ENCODE measurements around the gene OSBPL10.
A peak's percentile ranks its signal among the peaks of the same experiment; 100 is the strongest.

Gene OSBPL10

GRCh38 chr3:31985831-31986230 lies 4.8 kb upstream of the OSBPL10 start:
- DNase-seq, result no peak

DNA sequence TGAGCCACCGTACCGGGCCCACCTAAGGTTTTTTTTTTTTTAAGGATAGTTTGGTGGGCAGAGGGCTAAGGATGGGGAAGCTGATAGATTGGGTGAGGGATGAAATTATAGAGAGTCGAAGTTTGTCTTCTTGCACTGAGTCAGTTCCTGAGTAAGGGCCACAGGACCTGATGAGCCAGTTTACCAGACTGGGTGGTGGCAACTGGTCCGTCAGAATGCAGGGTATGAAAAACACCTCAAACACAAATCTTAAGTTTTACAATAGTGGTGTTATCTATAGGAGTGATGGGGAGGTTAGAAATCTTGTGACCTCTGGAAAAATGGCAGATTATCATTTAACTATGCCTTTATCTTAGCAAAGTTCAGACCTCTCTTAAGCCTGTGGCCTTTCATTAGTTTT lies 3.3 kb upstream of the OSBPL10 start:
- DNase-seq, result no peak

GRCh38 chr3:31980530-31981205 lies 394 bp downstream of the OSBPL10 start:
- DNase-seq, result peak; percentile 62

- DNase-seq, result no peak
Observed at GRCh38 chr3:31979001-31979697, 1.9 kb downstream of the OSBPL10 start.

DNA sequence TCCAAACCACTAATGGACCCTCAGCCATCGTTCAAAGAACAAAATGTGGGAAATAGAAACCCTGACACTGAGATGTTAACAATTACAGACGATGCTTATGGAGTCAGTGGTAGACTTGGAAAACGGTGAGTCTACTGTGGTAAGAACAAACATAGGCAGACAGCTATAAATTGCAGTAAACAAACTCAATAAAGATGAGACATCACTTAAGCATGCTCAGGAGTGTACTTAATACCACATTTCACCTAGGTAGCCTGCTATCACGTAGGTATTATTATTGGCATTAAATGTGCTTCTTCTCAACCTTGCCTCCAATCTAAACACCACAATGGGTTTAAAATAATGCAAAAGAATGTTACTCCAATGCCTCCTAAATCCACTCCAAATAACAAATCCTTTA lies 2.5 kb downstream of the OSBPL10 start:
- DNase-seq, result no peak

- DNase-seq, result no peak
Observed at GRCh38 chr3:31977736-31978135, 3.3 kb downstream of the OSBPL10 start.

GRCh38 chr3:31976302-31976701 lies 4.8 kb downstream of the OSBPL10 start:
- DNase-seq, result no peak

DNA sequence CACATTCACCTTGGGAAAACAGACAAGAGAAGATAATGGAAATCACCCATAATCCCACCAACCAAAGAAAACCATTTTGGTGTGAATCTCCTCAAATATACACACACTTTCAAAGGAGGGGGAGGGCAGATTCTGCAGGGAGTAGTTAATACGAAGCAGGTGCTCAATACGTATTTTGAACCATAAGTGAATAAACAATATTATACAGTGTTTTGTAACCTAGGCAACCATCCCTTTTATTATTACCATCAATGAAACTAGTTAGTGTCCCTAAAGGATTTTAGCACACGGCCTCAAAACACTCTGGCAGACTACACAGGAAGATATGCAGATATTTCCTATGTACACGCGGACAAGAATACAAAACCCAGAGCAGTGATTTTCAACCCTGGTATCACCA lies 6.1 kb downstream of the OSBPL10 start:
- DNase-seq, result peak; percentile 33

- DNase-seq, result no peak
Observed at GRCh38 chr3:31974471-31974870, 6.6 kb downstream of the OSBPL10 start.

GRCh38 chr3:31973837-31974236 lies 7.2 kb downstream of the OSBPL10 start:
- no peak for DNase-seq

DNA sequence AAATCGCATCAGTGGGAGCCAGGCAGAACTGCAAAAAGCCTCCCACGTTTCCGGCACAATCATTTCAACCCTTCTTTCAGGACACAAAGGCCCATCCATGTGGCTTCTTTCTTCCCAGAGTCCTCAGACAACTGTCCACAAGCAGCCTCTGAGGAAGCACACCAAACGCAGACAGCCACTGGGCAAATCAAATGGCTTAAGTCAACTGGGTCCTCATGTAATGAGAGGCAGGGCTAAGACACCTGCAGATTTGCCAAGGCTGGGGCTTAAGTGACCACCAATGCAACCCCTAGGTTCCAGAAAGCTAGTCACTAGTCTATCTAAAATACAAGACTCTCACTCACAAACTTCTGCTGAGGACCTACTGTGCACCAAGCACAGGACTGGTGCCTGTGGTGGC lies 8.0 kb downstream of the OSBPL10 start:
- no peak for DNase-seq

DNA sequence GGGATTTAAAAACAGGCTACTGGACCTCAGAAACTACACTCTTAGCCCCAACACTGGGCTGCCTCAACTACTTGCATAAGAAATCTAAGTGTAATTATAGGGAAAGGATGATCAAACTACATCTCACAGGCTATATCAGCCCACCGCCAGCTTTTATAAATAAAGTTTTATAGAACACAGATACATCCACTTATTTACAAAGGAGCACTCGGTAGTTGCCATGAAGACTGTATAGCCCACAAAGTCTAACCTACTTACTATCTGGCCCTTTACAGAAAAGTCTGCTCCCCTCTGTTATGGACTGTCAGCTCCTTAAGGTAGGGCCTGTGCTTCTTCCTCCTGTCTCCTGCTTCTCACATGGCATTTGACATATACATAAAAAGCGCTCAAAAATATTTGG lies 9.5 kb downstream of the OSBPL10 start:
- no peak for DNase-seq

GRCh38 chr3:31968927-31969418 lies 12.1 kb downstream of the OSBPL10 start:
- DNase-seq, result no peak

GRCh38 chr3:31968369-31968926 lies 12.6 kb downstream of the OSBPL10 start:
- DNase-seq, result no peak

- no peak for DNase-seq
Observed at GRCh38 chr3:31967592-31967991, 13.5 kb downstream of the OSBPL10 start.

DNA sequence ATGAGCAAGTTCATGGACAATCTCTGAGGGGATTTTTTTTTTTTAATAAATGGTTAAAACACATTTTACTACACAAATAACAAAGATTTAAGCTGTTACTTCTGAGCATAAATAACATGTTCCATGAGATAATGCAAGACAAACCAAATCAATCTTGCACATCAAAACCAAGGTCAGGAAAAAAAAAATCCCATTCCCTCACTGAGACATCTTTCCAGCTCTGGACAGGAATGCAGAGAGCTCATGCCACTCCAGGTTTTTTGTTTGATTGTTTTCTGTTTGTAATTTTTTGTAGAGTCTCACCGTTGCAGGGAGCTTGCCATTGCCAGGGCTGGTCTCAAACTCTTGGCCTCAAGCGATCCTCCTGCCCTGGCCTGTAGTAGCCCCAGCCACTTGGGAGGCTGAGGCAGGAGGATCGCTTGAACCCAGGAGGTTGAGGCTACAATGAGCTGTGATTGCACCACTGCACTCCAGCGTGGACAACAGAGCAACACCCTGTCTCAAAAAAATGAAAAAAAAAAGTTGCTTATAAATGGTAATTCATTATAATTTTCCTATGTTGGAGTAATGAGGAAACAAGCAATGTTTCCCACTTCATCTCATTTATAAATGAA lies 14.0 kb downstream of the OSBPL10 start:
- DNase-seq, result no peak

- no peak for DNase-seq
Observed at GRCh38 chr3:31962801-31963205, 18.3 kb downstream of the OSBPL10 start.

GRCh38 chr3:31960793-31961431 lies 20.1 kb downstream of the OSBPL10 start:
- DNase-seq, result no peak

GRCh38 chr3:31959951-31960792 lies 20.9 kb downstream of the OSBPL10 start:
- DNase-seq, result no peak

GRCh38 chr3:31959251-31959650 lies 21.8 kb downstream of the OSBPL10 start:
- no peak for DNase-seq

GRCh38 chr3:31958701-31959152 lies 22.3 kb downstream of the OSBPL10 start:
- peak; percentile 69 for DNase-seq

DNA sequence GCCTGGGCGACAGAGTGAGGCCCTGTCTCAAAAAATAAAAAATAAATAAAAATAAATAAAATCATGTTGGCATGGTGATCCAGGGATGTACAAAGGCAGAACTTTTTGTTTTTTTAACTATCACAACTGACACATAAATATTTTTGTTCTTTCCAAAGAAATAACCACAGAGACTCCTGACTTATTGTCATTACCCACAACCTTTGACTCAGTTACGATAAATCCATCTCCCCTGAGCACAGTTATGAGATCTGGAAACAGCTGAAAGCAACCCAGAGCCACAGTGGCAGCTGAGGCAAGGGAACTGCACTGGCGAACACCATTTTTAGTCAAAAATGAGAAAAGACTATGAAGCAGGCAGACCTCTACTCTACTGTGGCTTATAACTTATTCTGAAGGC lies 24.0 kb downstream of the OSBPL10 start:
- no peak for DNase-seq

Measured in NCI-H748 treated with DMSO at 0.1 percent for 48 hours (cell line).